ENCODE data around the gene PSMC3. TPM values are rescaled to one million over a fixed set of nuclear protein-coding genes. Genes with fewer than 3 reads are reported as not detected.

The PSMC3 gene
- total and polyA plus RNA-seq, 8 donors, result 8.1 to 175 (median 131) TPM

DNA sequence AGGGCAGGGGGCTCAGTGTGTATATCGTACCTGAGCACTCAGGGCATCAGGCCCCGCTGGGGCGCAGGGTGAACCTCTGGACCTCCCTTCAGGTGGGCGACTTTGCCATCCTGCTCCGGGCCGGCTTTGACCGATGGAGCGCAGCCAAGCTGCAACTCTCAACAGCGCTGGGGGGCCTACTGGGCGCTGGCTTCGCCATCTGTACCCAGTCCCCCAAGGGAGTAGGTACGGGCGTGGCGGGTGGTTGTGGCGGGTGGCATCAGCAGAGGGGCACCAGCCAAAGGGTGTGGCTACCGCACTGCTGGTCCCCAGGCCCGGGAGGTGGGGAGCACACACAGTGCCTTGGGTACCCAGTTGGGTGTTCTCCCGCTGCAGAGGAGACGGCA lies 11.6 kb downstream of the PSMC3 start:
- intact Hi-C loops (cut with DNase I; ENCODE audit: low total_unique reads), result no loop called here
- Histone ChIP-seq H3K4me3 (no peak overlapping the region), H3K9me3 (no peaks in the 10 kb centered on the region), H3K27me3 (no peaks in the 10 kb centered on the region), H3K27ac (peak overlapping the region in 4 of 5 donors; percentile 84 to 90 (median 88)), H3K4me1 (peaks cover 28 to 74% (median 50%) of the 10 kb centered on the region in 4 donors), H3K36me3 (peaks cover 42 to 88% (median 84%) of the 10 kb centered on the region in 4 donors)
- no peak for TF ChIP-seq POLR2AphosphoS5 (IDR thresholded peaks at IDR 0.05)
- TF ChIP-seq, protein P1, sequence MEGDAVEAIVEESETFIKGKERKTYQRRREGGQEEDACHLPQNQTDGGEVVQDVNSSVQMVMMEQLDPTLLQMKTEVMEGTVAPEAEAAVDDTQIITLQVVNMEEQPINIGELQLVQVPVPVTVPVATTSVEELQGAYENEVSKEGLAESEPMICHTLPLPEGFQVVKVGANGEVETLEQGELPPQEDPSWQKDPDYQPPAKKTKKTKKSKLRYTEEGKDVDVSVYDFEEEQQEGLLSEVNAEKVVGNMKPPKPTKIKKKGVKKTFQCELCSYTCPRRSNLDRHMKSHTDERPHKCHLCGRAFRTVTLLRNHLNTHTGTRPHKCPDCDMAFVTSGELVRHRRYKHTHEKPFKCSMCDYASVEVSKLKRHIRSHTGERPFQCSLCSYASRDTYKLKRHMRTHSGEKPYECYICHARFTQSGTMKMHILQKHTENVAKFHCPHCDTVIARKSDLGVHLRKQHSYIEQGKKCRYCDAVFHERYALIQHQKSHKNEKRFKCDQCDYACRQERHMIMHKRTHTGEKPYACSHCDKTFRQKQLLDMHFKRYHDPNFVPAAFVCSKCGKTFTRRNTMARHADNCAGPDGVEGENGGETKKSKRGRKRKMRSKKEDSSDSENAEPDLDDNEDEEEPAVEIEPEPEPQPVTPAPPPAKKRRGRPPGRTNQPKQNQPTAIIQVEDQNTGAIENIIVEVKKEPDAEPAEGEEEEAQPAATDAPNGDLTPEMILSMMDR (IDR thresholded peaks at IDR 0.05), result no peak
- 88 to 95% (median 91%) methylated on average over 3 to 19 of the region's 19 CpGs for WGBS, 5 donors
- DNase-seq, result no peak

DNA sequence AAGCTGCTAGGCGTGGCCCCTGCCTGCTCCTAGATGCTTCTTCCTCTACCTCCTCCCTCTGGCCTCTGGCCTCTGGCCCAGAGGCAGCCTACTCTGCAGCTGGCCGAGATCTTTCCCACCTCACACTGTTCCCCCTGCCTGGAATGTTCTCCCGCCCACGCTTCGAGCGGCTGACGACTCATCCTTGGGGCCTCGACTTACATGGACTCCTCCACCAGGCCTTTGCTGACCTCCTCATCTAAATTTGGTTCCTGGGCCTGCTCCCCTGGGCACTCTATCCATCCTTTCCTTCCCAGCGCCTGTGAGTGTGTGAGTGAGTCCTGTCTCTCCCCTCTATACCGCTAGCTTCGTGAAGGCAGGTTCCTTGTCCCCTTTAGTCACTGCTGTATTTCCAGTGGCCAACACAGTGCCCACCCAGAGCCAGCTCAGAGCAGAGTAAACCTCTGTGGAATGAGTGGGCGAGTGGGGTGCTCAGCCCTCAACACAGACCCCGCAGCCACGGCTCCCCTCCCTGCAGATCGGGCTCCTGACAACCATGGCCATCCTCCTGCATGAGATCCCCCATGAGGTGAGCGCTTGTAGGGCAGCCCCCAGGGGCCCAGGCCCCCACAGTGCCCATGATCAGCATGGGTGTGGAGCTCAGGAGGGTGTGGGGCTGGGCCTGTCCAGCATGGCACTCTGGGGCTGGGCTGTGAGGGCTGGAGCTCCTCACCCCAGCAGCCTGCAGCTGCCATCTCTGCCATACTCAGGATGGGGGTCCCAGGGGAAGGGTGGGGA lies 12.1 kb downstream of the PSMC3 start:
- Histone ChIP-seq H3K27me3 (no peaks in the 10 kb centered on the region), H3K27ac (peak overlapping the region; percentile 32 to 90 (median 87)), H3K9me3 (no peaks in the 10 kb centered on the region), H3K36me3 (peaks cover 38 to 82% (median 79%) of the 10 kb centered on the region in 4 donors), H3K4me3 (no peak overlapping the region), H3K4me1 (peaks cover 34 to 79% (median 56%) of the 10 kb centered on the region in 4 donors)
- TF ChIP-seq, protein P1 (IDR thresholded peaks at IDR 0.05), result no peak
- TF ChIP-seq EP300 (IDR thresholded peaks at IDR 0.05) (no peak), POLR2A (IDR thresholded peaks at IDR 0.05) (no peak), POLR2AphosphoS5 (IDR thresholded peaks at IDR 0.05) (no peak)
- DNase-seq, result no peak
- WGBS, 5 donors, result 70 to 87% (median 82%) methylated on average over 15 to 16 of the region's 16 CpGs
- intact Hi-C loops (cut with DNase I; ENCODE audit: low total_unique reads), result no loop called here

DNA sequence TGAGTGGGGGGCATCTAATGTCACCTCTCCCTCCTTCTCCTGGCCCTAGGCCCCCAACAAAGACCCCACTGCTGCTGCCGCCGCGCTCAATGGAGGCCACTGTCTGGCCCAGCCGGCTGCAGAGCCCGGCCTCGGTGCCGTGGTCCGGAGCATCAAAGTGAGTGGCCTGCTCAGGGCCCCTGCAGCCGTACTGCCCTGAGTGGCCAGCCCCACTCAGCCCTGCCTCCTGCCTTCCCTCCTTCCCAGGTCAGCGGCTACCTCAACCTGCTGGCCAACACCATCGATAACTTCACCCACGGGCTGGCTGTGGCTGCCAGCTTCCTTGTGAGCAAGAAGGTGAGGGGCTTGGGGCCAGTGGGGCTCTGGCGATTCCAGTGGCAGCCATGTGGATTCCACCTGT lies 12.9 kb downstream of the PSMC3 start:
- DNase-seq, result peak in 1 of 2 donors; percentile 4
- H3K27ac ChIP-seq, result peak overlapping the region in 4 of 5 donors; percentile 5 to 90 (median 88)
- TF ChIP-seq EP300 (IDR thresholded peaks at IDR 0.05) (no peak), POLR2A (IDR thresholded peaks at IDR 0.05) (no peak), POLR2AphosphoS5 (IDR thresholded peaks at IDR 0.05) (no peak)
- TF ChIP-seq, protein P1 (IDR thresholded peaks at IDR 0.05), result no peak
- no peaks in the 10 kb centered on the region for H3K27me3 ChIP-seq
- H3K36me3 ChIP-seq, result peaks cover 31 to 75% (median 71%) of the 10 kb centered on the region in 4 donors
- WGBS, 5 donors, result 86 to 95% (median 93%) methylated on average over 12 to 13 of the region's 13 CpGs
- H3K9me3 ChIP-seq, result no peaks in the 10 kb centered on the region
- H3K4me1 ChIP-seq, result peaks cover 38 to 79% (median 59%) of the 10 kb centered on the region in 4 donors
- H3K4me3 ChIP-seq, result no peak overlapping the region
- intact Hi-C loops (cut with DNase I; ENCODE audit: low total_unique reads), result no loop called here

DNA sequence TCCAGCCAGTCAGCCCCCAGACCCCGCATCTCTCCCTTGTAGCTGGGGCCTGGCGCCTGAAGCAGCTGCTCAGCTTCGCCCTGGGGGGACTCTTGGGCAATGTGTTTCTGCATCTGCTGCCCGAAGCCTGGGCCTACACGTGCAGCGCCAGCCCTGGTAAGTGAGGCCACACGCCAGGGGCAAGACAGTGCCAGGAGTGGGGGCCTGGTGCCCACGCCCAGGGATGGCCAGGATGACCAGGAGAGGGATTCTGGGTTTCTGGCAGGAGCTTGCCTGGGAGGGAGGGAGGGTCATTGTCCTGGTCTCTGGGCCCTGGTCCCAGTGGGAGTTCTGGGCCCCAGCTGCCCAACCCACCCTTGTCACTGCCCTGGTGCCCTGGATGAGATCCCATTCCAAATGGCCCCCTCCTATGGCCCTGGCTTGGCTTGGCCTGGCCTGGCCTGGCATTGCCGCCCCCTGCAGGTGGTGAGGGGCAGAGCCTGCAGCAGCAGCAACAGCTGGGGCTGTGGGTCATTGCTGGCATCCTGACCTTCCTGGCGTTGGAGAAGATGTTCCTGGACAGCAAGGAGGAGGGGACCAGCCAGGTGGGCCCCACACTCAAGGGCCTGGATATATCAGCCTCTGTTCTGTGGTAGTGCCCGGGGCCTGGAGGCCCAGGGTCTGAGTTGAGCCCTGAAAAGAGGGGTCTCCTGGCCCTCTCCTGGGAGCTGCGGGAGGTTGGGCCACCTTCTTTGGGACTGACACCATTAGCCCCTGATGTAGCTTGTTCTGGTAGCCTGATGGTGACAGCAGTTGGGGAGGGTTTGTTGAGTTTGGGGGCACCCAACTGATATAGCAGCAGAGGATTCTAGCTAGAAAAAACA lies 14.1 kb downstream of the PSMC3 start:
- intact Hi-C loops (cut with DNase I; ENCODE audit: low total_unique reads), result no loop called here
- H3K27ac ChIP-seq, result peak overlapping the region in 3 of 5 donors; percentile 14 to 96 (median 49)
- H3K9me3 ChIP-seq, result no peaks in the 10 kb centered on the region
- H3K4me1 ChIP-seq, result peaks cover 44 to 82% (median 63%) of the 10 kb centered on the region in 4 donors
- peak; percentile 54 to 71 for DNase-seq
- 71 to 92% (median 80%) methylated on average over 2 to 12 of the region's 12 CpGs for WGBS, 5 donors
- TF ChIP-seq EP300 (IDR thresholded peaks at IDR 0.05), result no peak
- TF ChIP-seq, protein P1 (IDR thresholded peaks at IDR 0.05), result peak in 5 of 7 experiments; percentile 40 to 77 (median 66)
- no peaks in the 10 kb centered on the region for H3K27me3 ChIP-seq
- H3K36me3 ChIP-seq, result peaks cover 19 to 63% (median 59%) of the 10 kb centered on the region in 4 donors
- H3K4me3 ChIP-seq, result no peak overlapping the region

All from stomach (tissue), 9 donors.